Left hindlimb (tissue), 1 donor: ENCODE results near the gene FBXO22.
"Not testable (repeated sequence)": the region's sequence is repeated elsewhere in the genome, so short reads cannot be mapped to it uniquely, and the experiment has no call there.

Source experiments
- DNase-seq: peaks from one replicate; pipeline ENCODE4 v3.0.0-alpha.2; 2018

The FBXO22 gene

GRCh38 chr15:75903331-75904239, at the start of gene FBXO22:
Gene FBXO22 (plus strand): TSS chr15:75903878. CDS start chr15:75903964, 86 bp downstream.
- peak; percentile 91 for DNase-seq

GRCh38 chr15:75857886-75858285, 45.8 kb upstream of the FBXO22 start:
- no peak for DNase-seq

- no peak for DNase-seq
Measured at GRCh38 chr15:75861750-75862402, 41.8 kb upstream of the FBXO22 start.

GRCh38 chr15:75862796-75863195, 40.9 kb upstream of the FBXO22 start:
- no peak for DNase-seq

GRCh38 chr15:75864213-75865059, 39.2 kb upstream of the FBXO22 start:
- no peak for DNase-seq

GRCh38 chr15:75866045-75866444, 37.6 kb upstream of the FBXO22 start:
- not testable (repeated sequence) for DNase-seq

GRCh38 chr15:75866916-75867315, 36.8 kb upstream of the FBXO22 start:
- no peak for DNase-seq

GRCh38 chr15:75867449-75867848, 36.2 kb upstream of the FBXO22 start:
- DNase-seq = no peak

- DNase-seq = no peak
Measured at GRCh38 chr15:75868019-75868418, 35.7 kb upstream of the FBXO22 start.

- DNase-seq = no peak
Measured at GRCh38 chr15:75869446-75869845, 34.2 kb upstream of the FBXO22 start.

GRCh38 chr15:75871589-75871988, 32.1 kb upstream of the FBXO22 start:
- DNase-seq = not testable (repeated sequence)

- DNase-seq = no peak
Measured at GRCh38 chr15:75872403-75872990, 31.2 kb upstream of the FBXO22 start.

GRCh38 chr15:75884041-75884440, 19.6 kb upstream of the FBXO22 start:
- DNase-seq = no peak

GRCh38 chr15:75887178-75887577, 16.5 kb upstream of the FBXO22 start:
- DNase-seq = no peak

- no peak for DNase-seq
Measured at GRCh38 chr15:75891895-75892294, 11.8 kb upstream of the FBXO22 start.

- DNase-seq = no peak
Measured at GRCh38 chr15:75895731-75896130, 7.9 kb upstream of the FBXO22 start.

- DNase-seq = no peak
Measured at GRCh38 chr15:75900577-75900976, 3.1 kb upstream of the FBXO22 start.

- no peak for DNase-seq
Measured at GRCh38 chr15:75902129-75902557, 1.5 kb upstream of the FBXO22 start.

GRCh38 chr15:75905231-75905630, 1.6 kb downstream of the FBXO22 start:
- DNase-seq = no peak

GRCh38 chr15:75910355-75910754, 6.7 kb downstream of the FBXO22 start:
- DNase-seq = not testable (repeated sequence)

GRCh38 chr15:75916978-75917377, 13.3 kb downstream of the FBXO22 start:
- DNase-seq = no peak

GRCh38 chr15:75918135-75918534, 14.5 kb downstream of the FBXO22 start:
- DNase-seq = no peak

GRCh38 chr15:75920079-75920478, 16.4 kb downstream of the FBXO22 start:
- peak; percentile 58 for DNase-seq
